ENCODE results near the gene SLC25A22.

DNA sequence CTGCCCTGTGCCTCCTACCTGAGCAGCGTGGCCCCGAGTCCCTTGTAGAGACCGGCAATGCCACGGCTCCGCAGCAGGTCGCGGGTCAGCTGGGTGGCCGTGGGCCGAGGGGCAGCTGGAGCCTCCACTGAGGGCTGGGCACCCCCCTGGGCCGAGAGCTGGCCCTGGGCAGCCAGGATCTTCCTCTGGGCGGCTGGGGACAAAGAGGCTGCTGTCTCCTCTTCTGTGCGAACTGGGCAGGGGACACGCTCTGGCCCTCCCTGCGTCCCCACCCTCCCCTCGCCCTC lies 5.6 kb downstream of the SLC25A22 start:
- TF ChIP-seq CTCF (conservative IDR thresholded peaks at IDR 0.05) (no peak), EZH2 (IDR thresholded peaks at IDR 0.05; ENCODE audit: low read depth) (no peak)
